Thyroid gland (tissue), 4 donors: ENCODE results near the gene AOAH.

Experiments
- CTCF ChIP-seq, 6 experiments: fragments of 200-600 bp in 3 of 6; fragments of 450-650 bp in 3 of 6; sonication (generic) in 3 of 6; IDR thresholded peaks; one replicate each; pipeline ENCODE4 v1.5.1; 2016 to 2019; ENCODE audit warnings: antibody characterized with exemption in 6 of 6, mild to moderate bottlenecking in 2 of 6, inconsistent platforms in 1 of 6, moderate library complexity in 1 of 6
- POLR2A ChIP-seq, 2 donors: fragments of 450-650 bp; IDR thresholded peaks; one replicate each; pipeline ENCODE4 v1.6.1; 2017; ENCODE audit warnings: antibody characterized with exemption in 2 of 2, mild to moderate bottlenecking in 2 of 2, moderate library complexity in 1 of 2

DNA sequence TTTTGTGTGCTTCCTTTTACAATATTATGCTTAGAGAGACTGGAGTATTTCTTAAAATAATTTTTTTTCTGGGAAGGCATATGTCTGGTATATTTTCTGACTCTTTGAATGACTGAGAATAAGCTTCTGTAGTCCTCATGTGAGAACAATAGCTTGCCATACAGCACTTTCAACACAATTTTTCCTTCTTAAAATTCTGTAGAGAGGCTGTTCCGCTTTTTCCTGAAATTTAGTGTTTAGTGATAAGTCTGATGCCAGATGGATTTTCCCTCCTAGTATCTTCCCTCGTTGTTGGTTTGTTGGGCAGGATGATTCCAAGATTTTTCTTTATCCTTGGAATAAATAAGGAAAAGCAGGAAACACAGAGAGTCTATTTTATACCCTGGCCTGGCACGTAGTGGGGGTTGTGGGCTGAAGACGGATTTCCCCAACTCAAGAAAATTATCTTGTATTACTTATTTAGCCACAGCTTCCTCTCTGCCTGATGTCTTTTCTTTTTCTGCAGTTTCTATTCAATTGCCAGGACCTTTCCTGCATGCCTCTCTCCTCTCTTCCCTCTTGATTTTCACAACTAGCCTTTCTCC lies 111.2 kb downstream of the AOAH start:
- no peak for TF ChIP-seq CTCF (IDR thresholded peaks at IDR 0.05)
- no peak for TF ChIP-seq POLR2A (IDR thresholded peaks at IDR 0.05)
